CD1c-positive myeloid dendritic cell (primary cell): ENCODE data around the gene CITED4.
A peak's percentile ranks its signal among the peaks of the same experiment; 100 is the strongest.
"Not testable (repeated sequence)": the region's sequence is repeated elsewhere in the genome, so short reads cannot be mapped to it uniquely, and the experiment has no call there.

Experiments used
- DNase-seq: peaks from one replicate; pipeline ENCODE4 v3.0.0-alpha.2; 2016; ENCODE audit errors: extremely low spot score

CITED4 gene

GRCh38 chr1:40862008-40862863, at the start of gene CITED4:
CITED4 (minus strand) TSS chr1:40862363; CDS start chr1:40862127, 236 bp downstream.
- peak; percentile 98 for DNase-seq

GRCh38 chr1:40911105-40911504, 48.9 kb upstream of the CITED4 start:
- DNase-seq = no peak

GRCh38 chr1:40909281-40909680, 47.1 kb upstream of the CITED4 start:
- no peak for DNase-seq

GRCh38 chr1:40908350-40908749, 46.2 kb upstream of the CITED4 start:
- no peak for DNase-seq

- no peak for DNase-seq
Measured at GRCh38 chr1:40907899-40908298, 45.7 kb upstream of the CITED4 start.

GRCh38 chr1:40906781-40907400, 44.7 kb upstream of the CITED4 start:
- DNase-seq = peak; percentile 4

GRCh38 chr1:40905061-40905460, 42.9 kb upstream of the CITED4 start:
- DNase-seq = peak; percentile 72

GRCh38 chr1:40903106-40903505, 40.9 kb upstream of the CITED4 start:
- no peak for DNase-seq

- no peak for DNase-seq
Measured at GRCh38 chr1:40901886-40902852, 40.0 kb upstream of the CITED4 start.

- DNase-seq = no peak
Measured at GRCh38 chr1:40899230-40899870, 37.2 kb upstream of the CITED4 start.

- DNase-seq = peak; percentile 40
Measured at GRCh38 chr1:40898431-40898901, 36.3 kb upstream of the CITED4 start.

- no peak for DNase-seq
Measured at GRCh38 chr1:40897513-40897912, 35.4 kb upstream of the CITED4 start.

- no peak for DNase-seq
Measured at GRCh38 chr1:40896482-40896881, 34.3 kb upstream of the CITED4 start.

- no peak for DNase-seq
Measured at GRCh38 chr1:40895601-40896000, 33.4 kb upstream of the CITED4 start.

- DNase-seq = not testable (repeated sequence)
Measured at GRCh38 chr1:40894858-40895257, 32.7 kb upstream of the CITED4 start.

- no peak for DNase-seq
Measured at GRCh38 chr1:40894455-40894854, 32.3 kb upstream of the CITED4 start.

GRCh38 chr1:40893946-40894345, 31.8 kb upstream of the CITED4 start:
- no peak for DNase-seq

GRCh38 chr1:40892354-40892753, 30.2 kb upstream of the CITED4 start:
- no peak for DNase-seq

- no peak for DNase-seq
Measured at GRCh38 chr1:40890771-40891170, 28.6 kb upstream of the CITED4 start.

GRCh38 chr1:40887652-40888051, 25.5 kb upstream of the CITED4 start:
- no peak for DNase-seq

GRCh38 chr1:40887012-40887378, 24.8 kb upstream of the CITED4 start:
- peak; percentile 66 for DNase-seq
